Panc1 (cell line): Measurements from ENCODE around the gene PKM. TPM values are rescaled to one million over a fixed set of nuclear protein-coding genes. Genes with fewer than 3 reads are reported as not detected.

Experiments used
- ATAC-seq: fragments of 200-7000 bp; cut with Tn5 transposase; 2 replicates; pipeline ENCODE4 v1.9.1; 2020; ENCODE audit warnings: mild to moderate bottlenecking, moderate library complexity
- BruUV-seq: library from RNA; stranded (reverse); fragments of 400-500 nt; replicated peaks from 2 replicates; lab custom pipeline; 2021; lab: Mats Ljungman, UMichigan
- CTCF ChIA-PET: fragments of 300-600 bp; sonication (Branson Sonifier 250); formaldehyde crosslinking; loops from one replicate; lab custom pipeline; 2022; ENCODE audit warnings: antibody characterized with exemption; lab: Charles Lee
- POLR2A ChIA-PET: fragments of 300-600 bp; sonication (Branson Sonifier 250); formaldehyde crosslinking; loops from one replicate; lab custom pipeline; 2022; ENCODE audit warnings: antibody characterized with exemption; lab: Charles Lee
- DNase-seq: peaks from one replicate; pipeline ENCODE4 v3.0.0-alpha.2; 2010; ENCODE audit warnings: low read depth, low spot score
- H3K27ac ChIP-seq: 2 replicates; pipeline ENCODE4 v1.5.1; 2011; ENCODE audit warnings: mild to moderate bottlenecking, low read length, inconsistent platforms
- H3K27me3 ChIP-seq: fragments of 200-500 bp; sonication (Bioruptor generic); 2 replicates; pipeline ENCODE4 v1.6.0; 2014; ENCODE audit warnings: low read length, inconsistent platforms; ENCODE audit not compliant: control insufficient read depth, insufficient read depth
- H3K36me3 ChIP-seq: fragments of 200-500 bp; sonication (Bioruptor generic); 2 replicates; pipeline ENCODE4 v1.5.1; 2014; ENCODE audit warnings: inconsistent platforms, mild to moderate bottlenecking, low read length, moderate library complexity; ENCODE audit not compliant: control insufficient read depth, insufficient read depth
- H3K4me1 ChIP-seq: 2 replicates; pipeline ENCODE4 v1.5.1; 2011; ENCODE audit warnings: inconsistent platforms, mild to moderate bottlenecking, low read length, moderate library complexity; ENCODE audit not compliant: control insufficient read depth, insufficient read depth
- H3K4me3 ChIP-seq, 2 experiments: 2 replicates each; pipeline ENCODE4 v1.5.1; 2011 to 2012; ENCODE audit warnings: low read depth in 2 of 2, low read length in 2 of 2, mild to moderate bottlenecking in 2 of 2, inconsistent platforms in 1 of 2, moderate library complexity in 1 of 2
- H3K9me3 ChIP-seq: fragments of 200-500 bp; sonication (Bioruptor generic); 2 replicates; pipeline ENCODE4 v1.5.1; 2014; ENCODE audit warnings: low read depth, mild to moderate bottlenecking, inconsistent platforms, low read length, moderate library complexity; ENCODE audit not compliant: control insufficient read depth, insufficient read depth
- CTCF ChIP-seq: fragments of 450-650 bp; IDR thresholded peaks from 2 replicates; pipeline ENCODE4 v1.5.1; 2017; ENCODE audit warnings: mild to moderate bottlenecking
- POLR2AphosphoS5 ChIP-seq: IDR thresholded peaks from 2 replicates; pipeline ENCODE4 v1.6.1; 2012; ENCODE audit warnings: mild to moderate bottlenecking, low read depth, low read length, moderate library complexity
- REST ChIP-seq, 2 experiments: IDR thresholded peaks; 2 replicates each; pipeline ENCODE4 v1.6.1; 2011 to 2012; ENCODE audit warnings: low read depth in 2 of 2, control low read depth in 1 of 2, low read length in 1 of 2, mild to moderate bottlenecking in 1 of 2, moderate library complexity in 1 of 2; ENCODE audit not compliant: insufficient read depth in 1 of 2
- SIN3A ChIP-seq: IDR thresholded peaks from 2 replicates; pipeline ENCODE4 v1.6.1; 2012; ENCODE audit warnings: low read depth, mild to moderate bottlenecking, low read length, moderate library complexity, borderline replicate concordance; ENCODE audit not compliant: insufficient read depth
- TCF7L2 ChIP-seq: IDR thresholded peaks from 2 replicates; pipeline ENCODE4 v1.6.1; 2011; ENCODE audit warnings: mild to moderate bottlenecking, low read depth, low read length, inconsistent platforms
- in situ Hi-C: cut with HindIII; loops from 2 replicates; pipeline ENCODE4 v1.10.0; 2016; ENCODE audit warnings: low sequenced_read_pairs, low pct_unique_long_range_greater_than_20kb
- intact Hi-C: fragments of 100-400 bp; cut with micrococcal nuclease; formaldehyde crosslinking; loops from one replicate; pipeline ENCODE4 v1.10.0; 2022; ENCODE audit not compliant: unreplicated experiment
- total RNA-seq: library from RNA; stranded (reverse); gene quantifications from one replicate; pipeline ENCODE4 v1.2.1, GENCODE V29; 2021; ENCODE audit not compliant: unreplicated experiment

PKM gene
- total RNA-seq, 1 experiment from 2014 or later: 1,590 TPM

- H3K36me3 ChIP-seq: peaks cover 69% of the 10 kb centered on the region
- peaks cover 18% of the 10 kb centered on the region for H3K4me1 ChIP-seq
- no peak for TF ChIP-seq TCF7L2
- no peak for TF ChIP-seq POLR2AphosphoS5
- no peak for TF ChIP-seq SIN3A
- TF ChIP-seq REST (IDR thresholded peaks at IDR 0.05; ENCODE audit: insufficient read depth in 1 of 2, low read depth in 2 of 2, low read length in 1 of 2): no peak
- no TSS peak for BruUV-seq
- no peak for DNase-seq
- H3K4me3 ChIP-seq: no peak overlapping the region
- H3K9me3 ChIP-seq: no peaks in the 10 kb centered on the region
- H3K27ac ChIP-seq: no peak overlapping the region
- POLR2A ChIA-PET: no interaction called here
- intact Hi-C loops: no loop called here
- in situ Hi-C loops: no loop called here
- ATAC-seq: no peak
- CTCF ChIA-PET: no interaction called here
- no peaks in the 10 kb centered on the region for H3K27me3 ChIP-seq
These were observed 25.7 kb downstream of the PKM start for GRCh38 chr15:72205273-72205672.

- DNase-seq: no peak
- no peak overlapping the region for H3K4me3 ChIP-seq
- no TSS peak for BruUV-seq
- TF ChIP-seq CTCF: no peak
- no peak for TF ChIP-seq POLR2AphosphoS5
- TF ChIP-seq SIN3A: no peak
- TF ChIP-seq TCF7L2: no peak
- TF ChIP-seq REST (IDR thresholded peaks at IDR 0.05; ENCODE audit: insufficient read depth in 1 of 2, low read depth in 2 of 2, low read length in 1 of 2): no peak
- peaks cover 71% of the 10 kb centered on the region for H3K36me3 ChIP-seq
- peak overlapping the region; percentile 49; the same call in 1 of the 2 replicates for H3K27ac ChIP-seq
- in situ Hi-C loops: no loop called here
- no peaks in the 10 kb centered on the region for H3K9me3 ChIP-seq
- peaks cover 27% of the 10 kb centered on the region for H3K4me1 ChIP-seq
- POLR2A ChIA-PET: no interaction called here
- no peak for ATAC-seq
- no peaks in the 10 kb centered on the region for H3K27me3 ChIP-seq
- CTCF ChIA-PET: no interaction called here
- intact Hi-C loops: no loop called here
These were observed 27.5 kb downstream of the PKM start for GRCh38 chr15:72203507-72203837.
